Breast epithelium (tissue), 4 donors: ENCODE data around the gene EHD4. TPM values are rescaled to one million over a fixed set of nuclear protein-coding genes. Genes with fewer than 3 reads are reported as not detected.

ENCODE experiments used
- DNase-seq, 2 donors: peaks; one replicate each; pipeline ENCODE4 v3.0.0-alpha.2; 2019; ENCODE audit warnings: low spot score in 2 of 2
- H3K27ac ChIP-seq, 2 donors: fragments of 200-600 bp; sonication (generic) in 1 of 2; one replicate each; pipeline ENCODE4 v1.5.1; 2016 to 2019; ENCODE audit warnings: mild to moderate bottlenecking in 1 of 2
- H3K27me3 ChIP-seq, 2 donors: fragments of 200-600 bp; sonication (generic) in 1 of 2; one replicate each; pipeline versions ENCODE4 v1.5.1 to v1.6.0; 2017 to 2019; ENCODE audit warnings: control low read depth in 1 of 2, mild to moderate bottlenecking in 1 of 2
- H3K36me3 ChIP-seq: fragments of 200-600 bp; one replicate; pipeline ENCODE4 v1.5.1; 2019
- H3K4me1 ChIP-seq, 2 donors: fragments of 200-600 bp; sonication (generic); one replicate each; pipeline ENCODE4 v1.5.1; 2016 to 2019; ENCODE audit warnings: control low read depth in 1 of 2
- H3K4me3 ChIP-seq, 3 donors: fragments of 200-600 bp; sonication (generic); 1 replicate in 2 of 3; 2 replicates in 1 of 3; pipeline ENCODE4 v1.5.1; 2016 to 2019; ENCODE audit warnings: mild to moderate bottlenecking in 3 of 3, moderate library complexity in 2 of 3
- H3K9me3 ChIP-seq, 2 donors: fragments of 200-600 bp; sonication (generic) in 1 of 2; one replicate each; pipeline ENCODE4 v1.5.1; 2016 to 2019; ENCODE audit warnings: control low read depth in 1 of 2
- POLR2A ChIP-seq: fragments of 450-650 bp; IDR thresholded peaks from one replicate; pipeline ENCODE4 v1.6.1; 2016; ENCODE audit warnings: antibody characterized with exemption, mild to moderate bottlenecking, moderate library complexity
- POLR2AphosphoS5 ChIP-seq, 3 donors: sonication (generic); formaldehyde crosslinking; IDR thresholded peaks; one replicate each; pipeline ENCODE4 v1.6.1; 2017; ENCODE audit warnings: antibody characterized with exemption in 3 of 3
- intact Hi-C: fragments of 100-400 bp; cut with DNase I; formaldehyde crosslinking; loops from one replicate; pipeline ENCODE4 v1.15.1; 2023; ENCODE audit warnings: low total_unique reads
- total RNA-seq, 3 donors: library from RNA; depleted of rRNA; stranded (reverse); fragments of >200 nt; gene quantifications; one replicate each; pipeline ENCODE4 v1.1.0, GENCODE V29; 2016
- TF ChIP-seq, protein P1 (sequence below), 3 donors: fragments of 450-650 bp; IDR thresholded peaks; one replicate each; pipeline ENCODE4 v1.5.1; 2016 to 2017; ENCODE audit warnings: antibody characterized with exemption in 3 of 3, mild to moderate bottlenecking in 3 of 3, moderate library complexity in 3 of 3

EHD4 gene
- total RNA-seq, 3 donors from 2014 or later, result 30.2 to 30.5 (median 30.4) TPM

DNA sequence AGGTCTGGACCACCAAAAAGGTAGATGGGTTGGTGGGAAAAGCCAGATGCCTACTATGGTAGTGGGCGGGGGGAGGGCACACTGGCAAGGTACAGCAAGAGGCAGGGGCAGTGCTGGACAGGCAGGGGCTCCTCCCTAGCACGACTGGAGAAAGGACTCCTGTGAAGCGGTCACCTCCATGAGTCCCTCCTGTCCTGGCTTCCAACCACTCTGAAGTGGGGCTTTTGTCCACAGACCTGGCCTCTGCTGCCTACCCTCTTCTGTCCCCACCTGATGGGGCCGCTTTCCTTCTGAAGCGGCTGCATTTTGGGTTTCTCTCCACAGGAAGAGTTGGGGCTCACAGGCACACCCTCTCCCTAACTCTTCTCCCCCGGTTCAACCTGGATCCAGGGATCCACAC is 75.8 kb downstream of the EHD4 start:
- Histone ChIP-seq H3K4me1 (peaks cover 5 to 19% of the 10 kb centered on the region in 2 donors), H3K9me3 (no peaks in the 10 kb centered on the region), H3K27ac (peak overlapping the region in 1 of 2 donors; percentile 23), H3K4me3 (no peak overlapping the region), H3K36me3 (no peaks in the 10 kb centered on the region), H3K27me3 (no peaks in the 10 kb centered on the region)
- DNase-seq, result no peak
- intact Hi-C loops, result loop anchor here (10.0 kb wide), 1 partner anchor 318 kb away; no protein-coding TSS in a partner anchor
- TF ChIP-seq, protein P1, sequence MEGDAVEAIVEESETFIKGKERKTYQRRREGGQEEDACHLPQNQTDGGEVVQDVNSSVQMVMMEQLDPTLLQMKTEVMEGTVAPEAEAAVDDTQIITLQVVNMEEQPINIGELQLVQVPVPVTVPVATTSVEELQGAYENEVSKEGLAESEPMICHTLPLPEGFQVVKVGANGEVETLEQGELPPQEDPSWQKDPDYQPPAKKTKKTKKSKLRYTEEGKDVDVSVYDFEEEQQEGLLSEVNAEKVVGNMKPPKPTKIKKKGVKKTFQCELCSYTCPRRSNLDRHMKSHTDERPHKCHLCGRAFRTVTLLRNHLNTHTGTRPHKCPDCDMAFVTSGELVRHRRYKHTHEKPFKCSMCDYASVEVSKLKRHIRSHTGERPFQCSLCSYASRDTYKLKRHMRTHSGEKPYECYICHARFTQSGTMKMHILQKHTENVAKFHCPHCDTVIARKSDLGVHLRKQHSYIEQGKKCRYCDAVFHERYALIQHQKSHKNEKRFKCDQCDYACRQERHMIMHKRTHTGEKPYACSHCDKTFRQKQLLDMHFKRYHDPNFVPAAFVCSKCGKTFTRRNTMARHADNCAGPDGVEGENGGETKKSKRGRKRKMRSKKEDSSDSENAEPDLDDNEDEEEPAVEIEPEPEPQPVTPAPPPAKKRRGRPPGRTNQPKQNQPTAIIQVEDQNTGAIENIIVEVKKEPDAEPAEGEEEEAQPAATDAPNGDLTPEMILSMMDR (IDR thresholded peaks at IDR 0.05), result no peak
- TF ChIP-seq POLR2AphosphoS5 (IDR thresholded peaks at IDR 0.05) (no peak), POLR2A (no peak)

DNA sequence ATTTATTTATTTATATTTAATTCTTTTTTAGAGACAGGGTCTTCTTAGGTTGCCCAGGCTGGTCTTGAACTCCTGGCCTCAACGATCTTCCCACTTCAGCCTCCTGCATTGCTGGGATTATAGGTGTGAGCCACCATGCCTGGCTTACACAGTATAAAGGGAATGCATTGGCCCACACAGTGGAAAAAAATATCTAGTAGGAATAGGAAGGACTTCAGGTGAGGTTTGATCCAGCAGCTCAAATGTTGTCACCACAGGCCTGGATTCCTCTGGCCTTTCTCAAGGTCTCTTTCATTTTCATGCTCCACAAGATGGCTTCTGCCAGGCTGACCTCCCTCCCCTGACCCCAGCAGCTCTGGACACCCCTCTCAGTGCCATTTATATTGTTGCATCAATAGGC is 76.4 kb downstream of the EHD4 start:
- Histone ChIP-seq H3K27ac (no peak overlapping the region), H3K4me1 (peaks cover 5 to 19% of the 10 kb centered on the region in 2 donors), H3K36me3 (no peaks in the 10 kb centered on the region), H3K9me3 (no peaks in the 10 kb centered on the region), H3K4me3 (no peak overlapping the region), H3K27me3 (no peaks in the 10 kb centered on the region)
- no peak for DNase-seq
- intact Hi-C loops, result loop anchor here (10.0 kb wide), 1 partner anchor 319 kb away; no protein-coding TSS in a partner anchor
- TF ChIP-seq POLR2A, result no peak
- TF ChIP-seq POLR2AphosphoS5 (IDR thresholded peaks at IDR 0.05), result no peak
- TF ChIP-seq, protein P1 (IDR thresholded peaks at IDR 0.05), result no peak

DNA sequence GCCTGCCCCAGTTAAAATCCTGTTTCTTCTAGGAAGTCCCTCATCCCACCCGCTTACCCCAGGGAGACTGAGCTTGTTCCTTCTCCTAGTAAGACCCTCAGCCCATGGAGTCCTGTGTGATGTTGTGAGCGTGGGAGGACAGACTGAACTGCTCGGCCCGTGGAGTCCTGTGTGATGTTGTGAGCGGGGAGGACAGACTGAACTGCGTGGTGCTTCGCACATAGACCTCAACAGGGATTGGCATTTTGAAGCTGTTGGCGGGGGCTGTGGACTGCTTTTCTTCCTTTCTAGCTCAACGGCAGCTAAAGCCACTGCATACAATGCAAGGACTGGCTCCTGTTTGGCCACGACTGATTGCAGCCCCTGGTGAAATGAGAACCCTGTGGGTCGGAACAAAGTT is 76.9 kb downstream of the EHD4 start:
- peak overlapping the region; percentile 65 to 78 for H3K27ac ChIP-seq
- no peak for DNase-seq
- intact Hi-C loops, result loop anchor here (10.0 kb wide), 1 partner anchor 319 kb away; no protein-coding TSS in a partner anchor
- TF ChIP-seq POLR2AphosphoS5 (IDR thresholded peaks at IDR 0.05) (no peak), POLR2A (no peak)
- TF ChIP-seq, protein P1 (IDR thresholded peaks at IDR 0.05), result no peak
- H3K4me1 ChIP-seq, result peaks cover 5 to 19% of the 10 kb centered on the region in 2 donors
- no peaks in the 10 kb centered on the region for H3K27me3 ChIP-seq
- no peaks in the 10 kb centered on the region for H3K36me3 ChIP-seq
- no peaks in the 10 kb centered on the region for H3K9me3 ChIP-seq
- no peak overlapping the region for H3K4me3 ChIP-seq

DNA sequence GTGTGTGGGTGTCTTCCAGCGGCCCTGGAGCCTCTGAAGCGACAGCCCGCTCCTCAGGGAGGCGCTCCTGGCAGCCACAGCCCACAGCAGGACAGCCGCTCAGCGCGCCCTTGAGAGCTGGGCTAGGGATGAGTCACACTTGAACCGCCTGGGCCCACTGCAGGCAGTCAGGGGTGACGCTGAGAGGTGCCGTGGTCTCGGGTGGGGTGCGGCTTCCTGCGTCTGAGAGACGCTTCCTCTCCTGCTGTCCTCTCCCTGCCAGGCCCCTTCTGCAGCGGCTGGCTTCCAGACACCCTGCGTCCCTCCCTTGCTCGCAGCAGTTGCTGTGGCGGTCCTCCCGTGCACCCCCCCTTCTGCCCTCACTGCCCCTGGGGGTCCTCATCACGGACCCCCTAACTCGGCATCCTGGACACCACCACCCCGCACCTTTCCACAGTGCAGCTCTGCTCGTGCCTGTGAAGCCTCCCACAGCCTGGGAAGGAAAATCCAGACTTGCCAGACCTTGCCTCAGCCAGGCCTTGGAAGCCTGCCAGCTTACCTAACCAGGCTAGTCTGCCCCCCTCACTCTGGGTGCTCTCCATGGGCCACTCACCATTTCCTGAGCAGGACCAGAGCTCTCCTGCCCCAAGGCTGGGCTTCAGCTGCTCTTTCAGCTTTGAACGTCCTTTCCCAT is 77.4 kb downstream of the EHD4 start:
- TF ChIP-seq, protein P1 (IDR thresholded peaks at IDR 0.05), result no peak
- no peak for TF ChIP-seq POLR2A
- no peak for TF ChIP-seq POLR2AphosphoS5 (IDR thresholded peaks at IDR 0.05)
- Histone ChIP-seq H3K4me1 (peaks cover 5 to 19% of the 10 kb centered on the region in 2 donors), H3K27me3 (no peaks in the 10 kb centered on the region), H3K36me3 (no peaks in the 10 kb centered on the region), H3K9me3 (no peaks in the 10 kb centered on the region), H3K27ac (peak overlapping the region; percentile 65 to 78), H3K4me3 (peak overlapping the region; percentile 4 to 46 (median 37))
- DNase-seq, result peak; percentile 66 to 71
- intact Hi-C loops, result loop anchor here (10.0 kb wide), 1 partner anchor 320 kb away; no protein-coding TSS in a partner anchor

DNA sequence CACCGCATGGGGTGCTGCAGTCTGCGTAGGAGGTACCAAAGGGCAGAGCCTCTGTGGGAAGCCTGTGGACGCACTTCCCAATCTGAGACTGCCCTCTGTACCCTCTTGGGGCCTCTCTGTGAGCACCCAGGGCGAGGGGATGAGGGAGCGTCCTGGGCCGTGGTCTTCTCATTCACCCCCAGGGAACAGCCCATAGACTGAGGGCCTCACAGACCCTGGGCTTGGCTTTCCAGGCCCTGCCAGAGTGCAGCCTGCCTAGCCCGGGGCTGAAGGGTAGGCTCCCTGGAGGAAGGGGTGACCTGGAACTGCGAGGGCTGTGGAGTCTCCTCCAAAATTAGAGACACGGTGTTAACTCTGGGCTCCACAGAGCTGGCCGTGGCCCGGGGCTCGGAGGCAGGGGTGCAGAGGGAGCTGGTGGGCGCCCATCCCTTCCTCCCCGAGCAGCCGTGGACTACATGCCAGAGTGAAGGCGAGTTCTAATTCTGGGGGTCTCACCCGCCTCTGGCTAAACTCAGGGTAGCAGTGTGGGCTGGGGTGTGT is 78.0 kb downstream of the EHD4 start:
- H3K4me1 ChIP-seq, result peaks cover 5 to 19% of the 10 kb centered on the region in 2 donors

More for the DNA sequence above, 78.0 kb downstream of the EHD4 start:
- H3K36me3 ChIP-seq, result no peaks in the 10 kb centered on the region
- H3K27me3 ChIP-seq, result no peaks in the 10 kb centered on the region
- TF ChIP-seq, protein P1 (IDR thresholded peaks at IDR 0.05), result no peak
- TF ChIP-seq POLR2A (no peak), POLR2AphosphoS5 (IDR thresholded peaks at IDR 0.05) (no peak)
- DNase-seq, result no peak
- intact Hi-C loops, result loop anchor here (10.0 kb wide), 1 partner anchor 320 kb away; no protein-coding TSS in a partner anchor
- H3K4me3 ChIP-seq, result peak overlapping the region; percentile 4 to 46 (median 37)
- H3K27ac ChIP-seq, result peak overlapping the region; percentile 65 to 78
- H3K9me3 ChIP-seq, result no peaks in the 10 kb centered on the region
